Measurements from ENCODE around the gene TMCC3. TPM values are rescaled to one million over a fixed set of nuclear protein-coding genes. Genes with fewer than 3 reads are reported as not detected.

TMCC3 gene
- total RNA-seq, 4 donors from 2014 or later = 9.0 to 16.1 (median 14.6) TPM

DNA sequence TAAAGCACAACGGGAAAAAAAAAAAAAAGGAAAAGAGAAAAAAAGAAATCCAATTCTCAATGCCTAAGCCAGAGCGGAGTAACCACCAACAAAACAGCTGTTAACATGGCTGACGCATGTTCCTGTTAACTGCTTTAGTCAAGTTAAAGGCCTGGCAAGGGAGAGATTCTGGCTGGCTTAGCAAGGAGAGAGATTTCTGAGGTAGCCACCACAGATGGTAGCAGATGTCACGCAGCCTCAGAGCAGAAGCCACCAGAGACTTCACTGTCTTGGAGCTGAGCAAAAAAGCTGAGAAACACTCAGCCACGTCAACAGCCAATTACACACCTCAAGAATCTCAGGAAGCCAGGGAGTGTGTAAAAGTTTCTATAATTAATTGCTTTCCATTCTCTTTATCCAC is 87.1 kb downstream of the TMCC3 start:
- no peaks in the 10 kb centered on the region for H3K36me3 ChIP-seq
- 70 to 86% methylated on average over 5 of the region's 5 CpGs for WGBS, 2 donors
- H3K27ac ChIP-seq = no peak overlapping the region
- H3K9me3 ChIP-seq = no peaks in the 10 kb centered on the region
- DNase-seq (ENCODE audit: low spot score in 2 of 2) = no peak
- H3K4me3 ChIP-seq = no peak overlapping the region
- H3K4me1 ChIP-seq = no peaks in the 10 kb centered on the region
- TF ChIP-seq POLR2A (IDR thresholded peaks at IDR 0.05) (no peak), EP300 (IDR thresholded peaks at IDR 0.05) (no peak)
- TF ChIP-seq, protein P1, sequence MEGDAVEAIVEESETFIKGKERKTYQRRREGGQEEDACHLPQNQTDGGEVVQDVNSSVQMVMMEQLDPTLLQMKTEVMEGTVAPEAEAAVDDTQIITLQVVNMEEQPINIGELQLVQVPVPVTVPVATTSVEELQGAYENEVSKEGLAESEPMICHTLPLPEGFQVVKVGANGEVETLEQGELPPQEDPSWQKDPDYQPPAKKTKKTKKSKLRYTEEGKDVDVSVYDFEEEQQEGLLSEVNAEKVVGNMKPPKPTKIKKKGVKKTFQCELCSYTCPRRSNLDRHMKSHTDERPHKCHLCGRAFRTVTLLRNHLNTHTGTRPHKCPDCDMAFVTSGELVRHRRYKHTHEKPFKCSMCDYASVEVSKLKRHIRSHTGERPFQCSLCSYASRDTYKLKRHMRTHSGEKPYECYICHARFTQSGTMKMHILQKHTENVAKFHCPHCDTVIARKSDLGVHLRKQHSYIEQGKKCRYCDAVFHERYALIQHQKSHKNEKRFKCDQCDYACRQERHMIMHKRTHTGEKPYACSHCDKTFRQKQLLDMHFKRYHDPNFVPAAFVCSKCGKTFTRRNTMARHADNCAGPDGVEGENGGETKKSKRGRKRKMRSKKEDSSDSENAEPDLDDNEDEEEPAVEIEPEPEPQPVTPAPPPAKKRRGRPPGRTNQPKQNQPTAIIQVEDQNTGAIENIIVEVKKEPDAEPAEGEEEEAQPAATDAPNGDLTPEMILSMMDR (IDR thresholded peaks at IDR 0.05) = no peak
- H3K27me3 ChIP-seq = no peaks in the 10 kb centered on the region

DNA sequence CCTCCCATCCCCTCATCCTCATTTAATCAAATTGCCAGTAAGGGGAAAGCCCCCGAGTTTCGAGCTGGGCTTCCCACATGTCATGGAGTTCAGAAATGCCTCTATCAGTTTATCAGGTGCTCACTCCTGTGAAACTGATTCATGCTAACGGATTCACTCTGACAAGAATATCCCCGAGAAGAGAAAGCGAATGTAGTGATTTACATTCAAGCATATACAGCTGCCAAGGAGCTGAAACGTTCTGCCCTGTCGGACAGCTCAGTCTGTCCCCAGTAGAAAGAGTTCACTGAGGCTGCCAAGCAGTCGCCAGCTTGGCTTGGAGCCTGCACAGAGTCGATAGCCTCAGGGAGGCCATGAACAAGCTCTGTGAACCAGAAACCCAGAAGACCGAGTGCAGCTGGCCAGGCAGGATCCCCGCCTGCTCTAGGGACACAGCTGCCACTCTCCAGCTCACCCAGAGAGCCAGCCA is 88.4 kb downstream of the TMCC3 start:
- Histone ChIP-seq H3K4me3 (no peak overlapping the region), H3K27ac (no peak overlapping the region), H3K36me3 (no peaks in the 10 kb centered on the region), H3K27me3 (no peaks in the 10 kb centered on the region), H3K4me1 (no peaks in the 10 kb centered on the region), H3K9me3 (peaks cover 0 to 7% (median 0%) of the 10 kb centered on the region in 4 donors)
- 56 to 75% methylated on average over 10 to 11 of the region's 11 CpGs for WGBS, 2 donors
- TF ChIP-seq EP300 (IDR thresholded peaks at IDR 0.05) (no peak), POLR2A (IDR thresholded peaks at IDR 0.05) (no peak)
- TF ChIP-seq, protein P1 (IDR thresholded peaks at IDR 0.05) = no peak
- DNase-seq (ENCODE audit: low spot score in 2 of 2) = no peak

DNA sequence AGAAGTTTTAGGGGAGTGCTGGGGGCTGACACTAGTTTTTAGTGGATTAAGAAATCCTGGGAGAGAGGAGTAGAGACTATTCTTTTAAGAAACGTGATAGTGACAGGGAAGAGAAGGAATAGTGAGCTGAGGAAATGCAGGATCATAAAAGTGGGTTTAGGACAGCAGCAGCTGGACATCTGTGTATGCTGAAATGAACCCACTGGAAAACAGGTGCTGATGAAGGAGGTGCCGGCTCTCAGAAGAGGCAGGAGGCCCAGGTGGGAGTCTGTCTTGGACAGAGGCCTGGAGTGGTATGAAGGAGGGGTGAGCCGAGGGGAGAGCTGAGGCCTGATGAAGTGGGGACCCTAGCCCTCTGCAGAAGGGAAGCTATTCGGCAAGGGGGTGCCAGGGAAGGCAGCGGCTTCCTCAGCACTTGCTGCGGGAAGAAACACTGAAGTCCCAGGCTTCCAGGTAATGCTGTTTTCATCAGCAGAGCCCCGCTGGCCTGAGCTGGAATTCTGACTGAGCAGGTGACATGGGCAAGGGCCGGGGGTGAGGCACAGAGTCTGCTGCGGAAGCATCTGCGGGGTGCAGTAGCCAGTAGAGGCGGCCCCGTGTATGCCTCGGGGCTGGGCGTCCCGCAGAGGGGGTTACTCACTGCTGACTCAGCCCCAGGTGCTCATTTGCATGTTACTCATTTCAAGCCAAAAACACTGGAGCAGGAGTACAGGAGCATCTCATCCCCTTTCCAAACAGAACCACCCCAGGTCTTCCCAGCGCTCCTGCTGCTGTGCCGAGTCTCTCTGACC is 89.7 kb downstream of the TMCC3 start:
- TF ChIP-seq, protein P1 (IDR thresholded peaks at IDR 0.05) = no peak
- TF ChIP-seq EP300 (IDR thresholded peaks at IDR 0.05) = no peak
- TF ChIP-seq POLR2A (IDR thresholded peaks at IDR 0.05) = no peak
- WGBS, 2 donors = 45 to 61% methylated on average over 17 of the region's 17 CpGs
- H3K4me3 ChIP-seq = no peak overlapping the region
- no peak for DNase-seq (ENCODE audit: low spot score in 2 of 2)
- H3K36me3 ChIP-seq = no peaks in the 10 kb centered on the region
- no peaks in the 10 kb centered on the region for H3K27me3 ChIP-seq
- H3K27ac ChIP-seq = no peak overlapping the region
- H3K4me1 ChIP-seq = no peaks in the 10 kb centered on the region
- peaks cover 0 to 7% (median 0%) of the 10 kb centered on the region in 4 donors for H3K9me3 ChIP-seq

DNA sequence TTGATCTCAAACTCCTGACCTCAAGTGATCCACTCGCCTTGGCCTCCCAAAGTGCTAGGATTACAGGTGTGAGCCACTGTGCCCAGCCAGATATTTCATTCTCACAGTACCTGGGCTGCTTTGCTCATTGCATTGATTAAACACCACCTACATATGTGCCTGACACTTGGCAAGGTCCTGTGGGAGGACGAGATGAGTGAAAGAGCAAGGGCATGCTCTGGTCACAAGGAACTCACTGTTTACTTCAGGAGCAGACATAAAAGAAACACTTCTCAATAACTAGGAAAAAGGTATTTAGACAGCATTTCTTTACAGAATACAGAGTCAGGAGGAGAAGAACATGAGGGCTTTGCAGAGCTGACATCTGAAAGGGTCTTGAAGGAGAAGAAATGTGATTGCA is 91.7 kb downstream of the TMCC3 start:
- Histone ChIP-seq H3K4me3 (no peak overlapping the region), H3K36me3 (no peaks in the 10 kb centered on the region), H3K27me3 (no peaks in the 10 kb centered on the region), H3K27ac (no peak overlapping the region), H3K4me1 (no peaks in the 10 kb centered on the region), H3K9me3 (peaks cover 0 to 7% (median 0%) of the 10 kb centered on the region in 4 donors)
- no peak for DNase-seq (ENCODE audit: low spot score in 2 of 2)
- 85 to 92% methylated on average over 2 of the region's 2 CpGs for WGBS, 2 donors
- TF ChIP-seq EP300 (IDR thresholded peaks at IDR 0.05) = no peak
- TF ChIP-seq POLR2A (IDR thresholded peaks at IDR 0.05) = no peak
- TF ChIP-seq, protein P1 (IDR thresholded peaks at IDR 0.05) = no peak

DNA sequence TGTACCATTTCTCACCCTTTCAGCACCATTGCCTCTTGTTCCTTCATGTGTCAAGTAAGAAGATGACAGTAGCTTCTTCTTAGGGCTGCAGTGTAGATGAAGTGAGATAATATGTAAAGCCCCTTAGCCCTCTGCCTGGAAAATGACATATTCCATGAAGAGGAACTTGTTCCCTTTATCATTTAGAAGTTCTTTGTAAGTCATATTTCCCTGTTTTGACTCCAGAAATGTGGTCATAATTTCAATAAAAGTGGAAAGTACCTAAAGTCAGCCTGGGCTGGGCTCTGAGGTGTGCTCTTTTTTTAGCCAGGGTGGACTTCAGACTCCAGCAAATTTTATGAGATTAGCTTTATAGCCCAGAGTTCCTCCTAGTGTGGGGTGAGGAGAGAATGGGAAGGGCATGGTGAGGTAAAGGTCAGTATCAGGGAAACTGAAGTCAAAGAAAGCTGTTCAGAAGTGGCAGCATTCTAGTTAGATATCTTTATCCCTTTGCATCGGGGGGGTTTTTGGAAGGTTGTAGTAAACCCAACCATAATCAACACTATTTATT is 92.5 kb downstream of the TMCC3 start:
- peaks cover 0 to 7% (median 0%) of the 10 kb centered on the region in 4 donors for H3K9me3 ChIP-seq

More for the DNA sequence above, 92.5 kb downstream of the TMCC3 start:
- TF ChIP-seq, protein P1 (IDR thresholded peaks at IDR 0.05) = no peak
- TF ChIP-seq POLR2A (IDR thresholded peaks at IDR 0.05) (no peak), EP300 (IDR thresholded peaks at IDR 0.05) (no peak)
- H3K27ac ChIP-seq = no peak overlapping the region
- H3K36me3 ChIP-seq = no peaks in the 10 kb centered on the region
- H3K4me3 ChIP-seq = no peak overlapping the region
- H3K4me1 ChIP-seq = peaks cover 0 to 4% (median under 1%) of the 10 kb centered on the region in 4 donors
- H3K27me3 ChIP-seq = no peaks in the 10 kb centered on the region
- no peak for DNase-seq (ENCODE audit: low spot score in 2 of 2)
- 93 to 100% methylated on average over 1 of the region's 1 CpG for WGBS, 2 donors

Measured in tibial nerve (tissue), 4 donors.